HG02571 (cell line): ENCODE measurements around the gene SEC11A.

Experiments used
- ATAC-seq: cut with Tn5 transposase; IDR thresholded peaks from one replicate; pipeline ENCODE4 v1.9.1; 2021; ENCODE audit warnings: mild to moderate bottlenecking, moderate library complexity; ENCODE audit not compliant: unreplicated experiment

SEC11A gene

DNA sequence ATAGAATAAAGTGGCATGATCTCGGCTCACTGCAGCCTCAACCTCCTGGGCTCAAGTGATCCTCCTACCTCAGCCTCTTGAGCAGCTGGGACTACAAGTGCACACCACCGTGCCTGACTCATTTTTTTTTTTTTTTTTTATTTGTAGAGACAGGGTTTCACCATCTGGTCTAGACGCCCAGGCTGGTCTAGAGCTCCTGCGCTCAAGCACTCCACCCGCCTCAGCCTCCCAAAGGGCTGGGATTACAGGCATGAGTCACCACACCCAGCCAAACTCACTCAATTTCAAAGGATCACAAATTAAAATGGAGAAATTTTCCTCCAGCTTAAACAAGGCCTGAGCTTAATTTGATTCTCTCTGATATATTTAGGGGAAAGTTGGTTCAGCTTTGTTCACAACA is 30.6 kb downstream of the SEC11A start:
- ATAC-seq = no peak

DNA sequence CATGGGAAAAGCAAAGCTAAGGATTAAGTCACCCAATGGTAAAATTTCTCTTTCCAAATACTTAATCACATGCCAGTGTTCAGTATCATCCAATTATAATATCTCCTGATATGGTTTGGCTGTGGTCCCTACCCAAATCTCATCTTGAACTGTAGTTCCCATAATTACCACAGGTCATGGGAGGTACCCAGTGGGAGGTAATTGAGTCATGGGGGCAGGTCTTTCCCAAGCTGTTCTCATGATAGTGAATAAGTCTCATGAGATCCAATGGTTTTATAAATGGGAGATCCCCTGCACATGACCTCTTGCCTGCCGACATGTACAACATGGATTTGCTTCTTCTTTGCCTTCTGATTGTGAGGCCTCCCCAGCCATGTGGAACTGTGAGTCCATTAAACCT is 31.8 kb downstream of the SEC11A start:
- ATAC-seq = no peak

DNA sequence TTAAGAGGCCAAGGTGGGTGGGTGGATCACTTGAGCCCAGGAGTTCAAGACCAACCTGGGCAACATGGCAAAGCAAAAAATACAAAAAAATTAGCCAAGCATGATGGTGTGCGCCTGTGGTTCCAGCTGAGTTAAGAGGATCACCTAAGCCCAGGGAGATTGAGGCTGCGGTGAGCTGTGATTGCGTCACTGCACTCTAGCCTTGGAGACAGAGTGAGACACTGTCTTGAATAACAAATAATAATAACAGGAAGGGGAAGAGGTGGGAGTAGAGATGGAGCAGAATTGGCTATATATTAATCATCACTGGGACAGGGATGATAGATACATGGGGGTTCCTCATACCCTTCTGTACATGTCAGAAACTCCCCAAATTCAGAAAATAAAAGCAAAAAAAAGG is 34.1 kb downstream of the SEC11A start:
- no peak for ATAC-seq

DNA sequence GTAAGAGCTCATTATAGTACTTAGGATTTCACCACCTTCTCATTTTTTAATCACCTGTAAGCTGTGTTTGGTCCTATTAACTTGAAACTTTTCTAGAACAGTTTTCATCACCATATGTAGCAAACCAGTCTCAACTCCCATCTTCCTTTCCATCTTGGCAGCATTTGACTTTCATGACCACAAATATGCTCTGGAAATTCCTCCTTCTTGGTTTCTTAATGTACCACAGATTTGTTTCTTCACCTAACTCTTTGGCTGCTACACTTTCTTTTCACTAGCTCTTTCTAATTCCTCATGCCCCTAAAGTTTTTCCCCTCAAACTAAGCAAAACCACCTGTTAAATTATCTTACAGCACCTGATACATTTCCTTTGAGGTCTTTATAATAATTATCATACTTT is 44.7 kb downstream of the SEC11A start:
- ATAC-seq = no peak

DNA sequence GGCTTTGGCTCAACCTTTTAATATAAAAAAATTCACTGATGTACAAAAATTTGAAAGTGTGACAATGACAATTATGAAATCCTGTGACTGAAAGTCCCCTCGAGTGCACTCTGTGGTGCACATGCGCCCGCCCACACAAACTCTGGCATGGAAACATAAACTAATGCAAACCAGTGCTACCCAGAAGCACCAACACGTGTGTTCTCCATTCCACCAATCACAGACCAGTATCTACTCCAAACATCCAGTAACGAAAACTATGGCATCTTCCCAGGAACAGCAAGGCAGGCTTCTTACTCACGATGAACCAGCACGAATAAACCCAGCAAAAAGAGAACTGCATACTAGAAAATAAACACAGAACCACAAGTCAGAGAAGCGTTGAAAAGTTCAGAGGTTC is 46.2 kb downstream of the SEC11A start:
- no peak for ATAC-seq

DNA sequence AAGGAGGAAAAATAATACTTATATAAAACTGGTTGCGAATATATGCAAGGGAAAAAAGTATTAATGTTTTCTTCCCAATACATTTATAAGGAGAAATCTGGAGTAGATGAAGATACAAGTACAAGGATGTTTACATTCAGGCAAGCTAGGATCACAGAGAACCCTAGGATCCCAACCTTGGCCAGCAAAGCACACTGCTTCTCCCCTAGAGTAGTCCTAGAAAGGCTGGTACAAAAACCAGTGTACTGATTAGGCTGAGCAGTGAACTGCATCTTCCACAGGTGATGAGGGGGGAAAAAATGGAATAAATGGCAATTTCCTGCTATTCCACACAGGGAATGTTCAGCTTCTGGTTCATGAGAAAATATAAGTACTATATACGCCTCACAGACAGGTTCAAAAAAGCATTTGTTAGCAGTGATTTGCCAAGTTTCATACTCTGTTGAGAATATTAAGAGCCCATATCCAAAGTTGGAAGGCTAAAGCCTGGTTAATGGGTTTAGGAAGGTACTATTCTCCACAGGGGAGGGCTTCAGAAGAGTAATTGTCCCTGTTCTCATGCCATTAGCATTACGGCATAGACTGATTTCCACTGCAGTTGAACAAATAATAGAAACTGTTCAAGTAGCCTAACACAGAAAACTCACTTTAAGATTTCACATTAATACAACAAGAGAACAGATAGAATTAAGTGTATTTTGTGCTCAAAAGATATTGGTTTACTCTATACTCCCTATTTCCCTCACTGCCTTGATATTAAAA is 47.5 kb downstream of the SEC11A start:
- no peak for ATAC-seq

DNA sequence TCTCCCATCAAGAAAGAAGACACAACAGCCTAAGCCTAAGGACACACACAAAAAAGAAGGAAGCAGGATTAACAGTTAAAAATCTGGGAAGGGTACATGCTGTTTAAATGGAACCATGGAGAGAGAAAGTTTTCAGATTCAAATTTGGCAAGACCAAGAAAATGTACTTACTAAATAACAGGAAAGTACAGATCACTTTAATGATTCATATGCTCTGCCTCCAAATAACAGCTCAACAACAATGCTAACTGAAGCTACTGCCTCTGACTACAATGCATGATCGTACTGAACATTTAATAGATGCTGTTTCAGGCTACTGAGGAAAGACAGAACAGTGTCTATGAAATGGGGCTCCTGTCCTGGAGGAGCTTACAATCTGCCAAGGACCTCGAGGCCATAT is 49.6 kb downstream of the SEC11A start:
- no peak for ATAC-seq

DNA sequence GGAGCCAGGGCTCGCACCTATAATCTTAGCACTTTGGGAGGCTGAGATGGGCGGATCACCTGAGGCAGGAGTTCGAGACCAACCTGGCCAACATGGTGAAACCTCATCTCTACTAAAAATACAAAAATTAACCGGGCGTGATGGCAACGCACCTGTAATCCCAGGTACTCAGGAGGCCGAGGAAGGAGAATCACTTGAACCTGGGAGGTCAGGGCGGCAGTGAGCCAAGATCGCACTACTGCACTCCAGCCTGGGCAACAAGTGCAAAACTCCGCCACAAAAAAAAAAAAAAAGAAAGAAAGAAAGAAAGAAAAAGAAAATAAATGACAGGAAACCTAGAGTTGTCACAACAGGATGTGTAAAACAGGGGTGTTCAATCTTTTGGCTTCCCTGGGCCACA is 54.9 kb downstream of the SEC11A start:
- no peak for ATAC-seq

DNA sequence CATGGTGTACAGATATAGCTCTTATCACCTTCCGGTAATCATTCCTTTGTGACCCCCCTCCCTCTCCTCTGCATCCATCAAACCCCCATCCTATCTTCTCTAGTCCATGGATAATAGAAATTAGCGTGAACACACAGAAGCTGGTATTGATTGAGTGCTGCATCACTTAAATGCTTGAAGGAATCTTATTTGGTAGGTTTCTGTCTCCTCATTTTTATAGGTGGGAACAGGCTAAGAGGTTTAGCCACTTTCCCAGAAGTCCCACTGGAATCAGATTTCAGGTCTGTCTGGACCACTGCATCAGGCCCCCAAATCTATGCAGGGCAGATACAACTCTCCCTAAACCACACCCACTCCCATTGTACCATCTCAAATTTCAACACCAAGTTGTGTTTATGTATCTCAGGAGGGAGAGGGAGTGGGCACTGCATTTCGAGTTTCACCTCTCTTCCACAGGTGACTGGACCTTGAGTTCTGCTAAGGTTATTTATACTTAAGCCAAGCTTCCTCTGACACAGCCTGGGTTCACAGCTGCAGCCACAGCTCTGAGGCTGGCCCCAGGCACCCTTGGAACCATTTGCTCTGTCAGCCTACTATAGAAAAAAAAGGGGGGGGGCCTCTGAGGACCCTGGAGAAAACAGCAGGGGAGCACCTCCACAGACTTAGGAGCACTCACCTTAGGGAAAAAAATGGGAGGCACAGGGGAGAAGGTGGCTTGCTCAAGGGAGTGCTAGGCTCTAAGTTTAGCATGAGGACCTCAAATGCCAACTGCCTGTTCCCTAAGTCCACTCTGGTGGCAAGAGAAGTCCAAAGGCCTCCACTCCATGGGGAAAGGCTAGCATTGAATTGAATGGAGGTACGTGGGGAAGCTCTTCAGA is 55.8 kb downstream of the SEC11A start:
- no peak for ATAC-seq

DNA sequence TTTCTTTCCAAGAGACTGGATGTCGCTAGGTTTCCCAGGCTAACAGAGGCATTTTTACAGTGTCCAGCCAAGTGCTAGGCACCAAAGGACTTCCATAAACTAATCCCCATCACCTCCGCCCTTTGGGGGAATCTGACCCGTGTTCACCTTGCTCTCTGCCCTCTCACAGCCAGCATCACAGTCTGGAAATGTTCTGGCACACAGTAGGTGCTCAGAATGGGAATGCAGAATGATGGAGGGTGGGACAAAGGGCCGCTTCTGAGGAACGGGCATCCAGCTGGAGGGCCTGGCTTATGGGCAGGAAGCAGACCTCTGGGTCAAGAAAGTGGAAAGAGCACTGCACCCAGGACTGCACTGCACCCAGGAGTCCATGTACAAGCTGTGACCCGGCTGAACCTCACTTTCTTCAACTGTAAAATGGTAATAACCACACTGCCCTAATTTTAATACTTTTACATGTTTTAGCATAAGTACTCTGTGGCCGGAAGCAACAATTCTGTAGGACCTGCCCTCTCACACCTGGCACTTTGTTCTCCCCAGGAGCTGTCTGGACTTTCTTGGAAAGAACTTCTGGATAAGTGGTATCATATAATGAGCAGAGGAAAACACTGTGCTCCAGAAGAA is 57.0 kb downstream of the SEC11A start:
- ATAC-seq = no peak

DNA sequence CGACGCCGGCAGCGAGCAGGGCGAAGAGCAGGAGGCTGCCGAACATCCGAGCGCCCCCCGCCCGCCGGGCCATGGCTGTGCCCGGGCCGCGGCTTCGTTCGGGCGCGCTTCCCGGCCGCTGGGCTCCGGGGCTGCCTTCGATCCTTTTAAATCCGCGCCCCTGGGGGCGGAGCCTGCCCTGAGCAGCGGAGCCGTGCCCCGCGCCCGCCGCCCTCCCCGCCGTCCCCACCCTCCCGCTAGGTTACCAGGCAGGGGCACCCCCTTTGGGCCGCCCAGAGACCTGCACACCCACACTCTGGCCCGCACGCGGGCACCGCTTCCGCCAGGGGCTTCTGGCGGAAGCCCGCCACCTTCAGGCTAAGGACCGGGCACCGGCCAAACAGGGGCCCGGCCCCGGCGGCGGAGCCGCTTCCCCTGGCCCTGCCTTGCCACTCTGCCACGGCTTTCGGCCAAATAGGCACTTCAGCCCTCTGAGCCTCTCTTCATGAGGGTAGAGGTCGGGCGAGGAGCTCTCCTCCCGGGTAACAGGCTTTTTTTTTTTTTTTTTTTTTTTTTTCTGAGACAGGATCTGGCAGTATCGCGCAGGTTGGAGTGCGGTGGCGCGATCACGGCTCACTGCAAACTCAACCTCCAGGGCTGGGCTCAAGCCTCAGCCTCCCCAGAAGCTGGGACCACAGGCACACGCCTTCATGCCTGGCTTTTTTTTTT is 57.7 kb downstream of the SEC11A start, which contains the start of gene NMB:
Gene NMB (minus strand): TSS at position 120 of the 708 bp plus-strand sequence. CDS start 47 bp downstream, at position 73.
- ATAC-seq = peak; percentile 52

DNA sequence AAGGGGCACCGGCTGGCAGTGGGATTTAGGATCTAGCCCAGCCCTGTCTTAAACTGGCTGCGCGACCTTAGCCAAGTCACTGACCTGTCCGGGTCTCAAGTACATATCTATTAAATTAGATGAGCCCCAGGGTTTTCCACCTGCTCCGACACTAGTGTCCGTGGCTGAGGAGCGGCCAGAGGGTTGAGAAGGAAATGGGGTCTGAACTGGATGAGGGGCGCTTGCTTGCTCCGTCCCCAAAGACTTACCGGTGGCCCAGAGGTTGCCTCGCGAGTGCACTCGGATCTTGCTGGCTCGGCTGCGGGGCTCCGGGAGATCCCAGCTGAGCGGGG is 58.2 kb downstream of the SEC11A start:
- no peak for ATAC-seq

DNA sequence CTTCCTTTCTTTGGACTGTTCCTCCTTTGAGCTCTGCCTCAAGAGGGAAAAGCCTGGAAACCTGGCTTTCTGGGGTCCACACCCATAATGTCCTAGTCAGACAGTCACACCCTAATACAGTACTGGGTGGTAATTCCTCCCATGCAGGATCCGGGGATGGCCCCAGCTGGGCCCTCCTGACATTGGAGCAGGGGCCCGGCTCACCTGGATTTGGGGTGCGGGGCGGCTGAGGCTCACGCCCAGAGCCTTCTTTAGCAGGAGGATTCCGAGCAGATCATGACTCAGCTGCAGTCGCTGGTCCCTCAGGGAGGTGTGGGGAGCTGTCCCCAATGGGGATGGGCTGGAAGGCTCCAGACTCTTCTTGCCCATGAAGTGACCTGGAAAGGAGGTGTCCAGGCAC is 59.0 kb downstream of the SEC11A start:
- no peak for ATAC-seq

DNA sequence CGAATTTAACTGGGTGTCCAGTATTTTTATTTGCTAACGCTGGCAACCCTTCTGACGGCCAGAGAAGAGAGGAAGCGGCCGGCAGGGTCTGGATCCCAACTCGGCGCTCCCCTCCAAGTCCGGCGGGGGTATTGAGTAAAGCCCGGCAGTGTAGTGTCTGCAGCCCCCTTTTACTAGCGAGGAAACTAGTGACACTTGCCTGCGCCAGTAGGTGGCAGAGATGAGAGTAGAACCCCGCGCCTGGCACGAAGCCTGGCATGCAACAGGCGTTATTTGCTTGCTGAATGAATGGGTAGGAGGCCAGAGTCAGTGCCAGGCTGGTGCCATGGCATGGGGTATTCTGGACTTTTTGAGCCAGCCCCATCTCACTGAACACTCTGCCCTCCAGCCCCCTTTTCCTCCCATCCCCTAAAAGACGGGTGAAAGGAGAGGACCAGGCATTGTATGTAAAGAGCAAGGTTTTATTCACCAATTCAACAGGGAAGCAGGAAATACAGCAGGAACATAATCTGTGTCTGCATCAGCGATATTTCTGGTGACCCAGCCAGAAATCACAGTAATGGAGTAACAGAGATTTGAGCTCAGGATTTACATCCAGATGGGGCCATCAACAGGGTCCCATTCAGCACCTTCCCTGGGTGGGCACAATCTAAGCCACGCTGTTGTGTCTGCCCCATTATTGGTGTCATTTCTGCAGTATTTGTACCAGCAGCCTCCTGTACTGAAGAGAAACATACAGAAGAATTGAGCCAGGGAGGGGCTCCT is 61.1 kb downstream of the SEC11A start:
- ATAC-seq = no peak

DNA sequence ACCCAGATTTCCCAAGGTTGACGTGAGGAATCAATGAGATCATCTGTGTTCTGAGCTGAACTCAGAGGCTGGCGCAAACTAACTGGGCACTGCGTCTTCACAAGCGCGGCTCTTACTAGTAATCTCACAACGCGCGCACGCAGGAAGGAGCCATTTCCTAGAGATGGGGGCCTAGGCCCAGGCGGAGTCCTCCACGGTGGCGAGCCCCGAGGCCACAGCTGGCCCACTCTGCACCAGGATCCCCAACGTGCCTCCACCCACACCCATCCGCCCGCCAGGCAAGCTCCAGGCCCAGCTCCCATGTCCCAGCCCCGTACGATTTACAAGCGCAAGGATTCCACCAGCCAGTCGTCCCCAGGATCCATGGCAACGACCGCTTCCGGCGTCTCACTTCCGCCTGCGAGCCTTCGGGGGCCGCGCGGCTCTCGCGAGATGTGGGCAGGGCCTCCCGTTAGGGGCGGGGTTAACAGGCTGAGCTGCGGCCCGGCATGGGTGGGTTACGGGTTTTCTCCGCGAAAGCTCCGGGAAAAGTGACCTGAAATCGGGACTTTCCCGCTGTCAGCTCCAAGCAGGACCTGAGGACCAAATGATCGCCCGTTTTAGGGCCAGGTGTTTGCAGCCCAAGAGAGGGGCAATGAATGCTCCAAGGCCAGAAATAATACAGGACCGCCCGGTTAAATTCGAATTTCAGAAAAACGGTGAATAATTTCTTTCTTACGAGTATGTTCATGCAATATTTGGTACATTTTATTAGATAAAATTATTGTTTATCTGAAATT is 61.8 kb downstream of the SEC11A start, which contains the start of gene WDR73:
Gene WDR73 (minus strand): TSS at position 374 of the 779 bp plus-strand sequence. CDS start 9 bp downstream, at position 365.
- peak; percentile 79 for ATAC-seq

DNA sequence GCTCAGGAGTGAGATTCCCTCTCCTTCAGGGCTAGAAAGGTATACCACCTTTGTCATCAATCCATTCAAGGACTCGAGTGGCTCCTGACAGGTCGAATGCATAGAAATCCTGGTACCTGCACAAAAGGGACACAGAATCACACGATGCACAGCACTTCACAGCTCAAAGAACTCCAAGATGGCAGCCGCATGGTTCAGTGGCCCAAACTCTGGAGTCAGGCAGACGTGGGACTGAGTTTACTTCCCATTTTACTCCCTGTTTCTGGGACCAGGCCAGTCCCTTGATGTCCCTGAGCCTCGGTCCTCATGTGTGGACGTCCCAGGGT is 62.4 kb downstream of the SEC11A start:
- no peak for ATAC-seq

DNA sequence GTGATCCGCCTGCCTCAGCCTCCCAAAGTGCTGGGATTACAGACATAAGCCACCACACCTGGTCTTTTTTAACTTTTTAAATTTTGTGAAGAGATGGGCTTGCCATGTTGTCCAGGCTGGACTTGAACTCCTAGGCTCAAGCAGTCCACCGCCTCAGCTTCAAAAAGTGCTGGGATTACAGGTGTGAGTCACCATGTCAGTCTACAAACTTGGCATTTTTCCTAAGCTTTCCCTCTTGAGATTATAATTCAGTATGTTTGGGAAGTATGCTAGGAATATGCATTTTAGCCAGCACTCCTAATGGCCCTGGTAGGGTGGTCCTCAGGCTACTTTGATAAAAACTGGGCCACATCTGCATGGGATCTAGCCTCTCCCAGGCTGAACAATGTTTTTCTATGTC is 66.2 kb downstream of the SEC11A start:
- ATAC-seq = no peak

DNA sequence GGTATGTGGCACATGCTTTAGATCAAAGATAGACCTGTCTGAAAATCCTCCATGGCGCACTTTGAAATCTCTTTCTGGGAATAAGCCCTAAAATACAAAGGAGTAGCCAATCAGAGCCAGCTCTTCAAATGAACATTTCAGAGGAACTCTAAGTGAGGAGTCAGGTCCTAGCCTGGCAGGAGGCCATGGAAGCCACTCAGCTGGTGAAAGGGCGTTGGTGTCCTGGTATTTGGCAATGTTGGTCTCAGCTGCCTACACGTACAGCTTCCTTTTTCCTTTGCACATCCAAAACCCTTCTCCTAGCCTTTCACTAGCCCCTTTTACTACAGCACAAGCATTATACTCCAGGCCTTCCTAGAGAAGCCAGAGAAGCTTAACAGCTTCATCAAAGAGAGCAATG is 67.4 kb downstream of the SEC11A start:
- no peak for ATAC-seq

DNA sequence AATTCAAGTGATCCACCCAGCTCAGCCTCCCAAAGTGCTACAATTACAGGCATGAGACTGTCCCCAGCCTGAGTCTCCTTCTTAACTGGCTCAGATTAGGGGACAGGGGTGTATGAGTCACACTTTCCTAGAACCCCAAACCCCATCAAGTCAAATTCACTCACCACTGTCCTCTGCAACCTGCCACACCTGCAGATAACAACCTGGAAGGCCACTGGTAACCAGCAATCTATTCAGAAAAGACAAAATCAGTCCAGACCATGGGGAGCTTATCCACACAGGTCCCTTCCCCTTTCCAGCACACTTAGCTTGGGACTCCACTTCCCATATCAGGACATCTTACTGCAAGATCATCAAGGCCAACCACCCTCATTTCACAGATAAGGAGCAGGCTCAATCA is 68.2 kb downstream of the SEC11A start:
- no peak for ATAC-seq

DNA sequence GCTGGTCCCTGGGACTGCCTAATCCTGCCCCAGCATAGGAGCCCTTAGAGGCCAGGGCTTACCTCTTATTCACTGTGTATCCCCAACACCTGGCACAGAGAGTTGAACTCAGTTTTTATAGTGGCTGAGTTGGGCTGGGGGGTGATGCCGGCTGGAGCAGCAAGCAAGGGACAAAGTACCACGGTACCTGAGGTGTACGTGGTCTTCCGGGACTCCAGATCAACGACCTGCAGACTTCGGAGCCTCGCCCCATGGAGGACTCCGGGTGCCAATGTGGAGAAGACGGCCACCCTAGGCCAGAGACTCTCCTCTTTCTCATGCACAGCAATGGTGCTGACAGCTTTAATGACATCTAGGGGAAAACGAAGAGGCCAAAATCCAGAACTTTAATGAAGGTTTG is 69.9 kb downstream of the SEC11A start:
- no peak for ATAC-seq
